GM12864 (cell line): Measurements from ENCODE around the gene HPX.

Source experiments
- DNase-seq: peaks from one replicate; pipeline ENCODE4 v3.0.0-alpha.2; 2011; ENCODE audit warnings: low read depth
- H3K4me3 ChIP-seq: 2 replicates; pipeline ENCODE4 v1.5.1; 2011; ENCODE audit warnings: mild to moderate bottlenecking, low read depth, low read length, control low read depth
- TF ChIP-seq, protein P1 (sequence below): IDR thresholded peaks from 2 replicates; pipeline ENCODE4 v1.5.1; 2011; ENCODE audit warnings: low read depth, mild to moderate bottlenecking, moderate library complexity, low read length, control low read depth, inconsistent platforms; ENCODE audit errors: missing control alignments

Gene HPX

GRCh38 chr11:6437423-6437822 is 3.4 kb downstream of the HPX start:
- no peak overlapping the region for H3K4me3 ChIP-seq
- TF ChIP-seq, protein P1, sequence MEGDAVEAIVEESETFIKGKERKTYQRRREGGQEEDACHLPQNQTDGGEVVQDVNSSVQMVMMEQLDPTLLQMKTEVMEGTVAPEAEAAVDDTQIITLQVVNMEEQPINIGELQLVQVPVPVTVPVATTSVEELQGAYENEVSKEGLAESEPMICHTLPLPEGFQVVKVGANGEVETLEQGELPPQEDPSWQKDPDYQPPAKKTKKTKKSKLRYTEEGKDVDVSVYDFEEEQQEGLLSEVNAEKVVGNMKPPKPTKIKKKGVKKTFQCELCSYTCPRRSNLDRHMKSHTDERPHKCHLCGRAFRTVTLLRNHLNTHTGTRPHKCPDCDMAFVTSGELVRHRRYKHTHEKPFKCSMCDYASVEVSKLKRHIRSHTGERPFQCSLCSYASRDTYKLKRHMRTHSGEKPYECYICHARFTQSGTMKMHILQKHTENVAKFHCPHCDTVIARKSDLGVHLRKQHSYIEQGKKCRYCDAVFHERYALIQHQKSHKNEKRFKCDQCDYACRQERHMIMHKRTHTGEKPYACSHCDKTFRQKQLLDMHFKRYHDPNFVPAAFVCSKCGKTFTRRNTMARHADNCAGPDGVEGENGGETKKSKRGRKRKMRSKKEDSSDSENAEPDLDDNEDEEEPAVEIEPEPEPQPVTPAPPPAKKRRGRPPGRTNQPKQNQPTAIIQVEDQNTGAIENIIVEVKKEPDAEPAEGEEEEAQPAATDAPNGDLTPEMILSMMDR, result no peak

DNA sequence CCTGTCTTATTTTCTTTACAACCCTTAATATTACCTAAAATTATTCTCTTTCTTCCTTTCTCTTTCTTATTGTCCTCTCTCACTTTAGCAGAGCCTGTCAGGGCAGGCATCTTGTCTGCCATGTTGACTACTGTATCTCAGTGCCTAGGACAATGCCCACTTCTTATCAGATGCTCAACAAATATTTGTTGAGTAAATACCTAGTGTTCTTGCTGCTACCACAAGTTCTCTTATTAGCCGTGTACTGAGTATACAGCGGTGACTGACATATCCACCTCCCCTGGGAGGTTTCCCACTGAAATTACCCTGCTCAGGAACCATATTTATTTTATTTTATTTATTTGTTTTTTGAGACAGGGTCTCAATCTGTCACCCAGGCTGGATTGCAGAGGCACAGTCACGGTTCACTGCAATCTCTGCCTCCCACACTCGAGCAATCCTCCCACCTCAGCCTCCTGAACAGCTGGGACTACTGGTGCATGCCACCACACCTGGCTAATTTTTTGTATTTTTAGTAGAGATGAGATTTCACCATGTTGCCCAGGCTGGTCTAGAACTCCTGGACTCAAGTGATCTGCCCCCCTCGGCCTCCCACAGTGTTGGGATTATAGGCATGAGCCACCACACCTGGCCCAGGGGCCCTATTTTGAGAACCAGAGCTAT is 6.7 kb downstream of the HPX start:
- no peak overlapping the region for H3K4me3 ChIP-seq
- TF ChIP-seq, protein P1, result no peak
- DNase-seq, result no peak

More at GRCh38 chr11:6437423-6437822, 3.4 kb downstream of the HPX start:
- no peak for DNase-seq

DNA sequence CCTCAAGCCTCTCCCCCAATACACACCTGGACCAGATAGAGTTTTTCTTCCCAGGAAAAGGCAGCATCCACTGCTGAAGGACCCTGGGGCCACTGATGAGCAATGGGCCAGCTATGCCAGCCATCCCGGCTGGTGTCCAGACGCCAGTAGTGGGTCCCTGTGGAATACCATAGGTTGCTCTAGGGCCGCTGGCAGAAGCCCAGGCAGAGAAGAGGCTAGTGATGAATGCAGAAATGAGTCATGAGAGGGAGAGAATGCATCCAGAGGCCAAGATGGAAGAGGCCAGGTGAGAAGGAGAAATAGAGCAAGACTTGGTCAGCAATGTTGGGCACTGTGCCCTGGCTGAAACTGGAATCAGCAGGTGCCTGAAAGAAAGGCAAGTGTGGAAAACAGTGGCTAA is 8.9 kb downstream of the HPX start:
- no peak for DNase-seq
- no peak overlapping the region for H3K4me3 ChIP-seq
- TF ChIP-seq, protein P1, result no peak

GRCh38 chr11:6427516-6427915 is 13.3 kb downstream of the HPX start:
- no peak for DNase-seq
- TF ChIP-seq, protein P1, result no peak
- no peak overlapping the region for H3K4me3 ChIP-seq

GRCh38 chr11:6420677-6421076 is 20.1 kb downstream of the HPX start:
- no peak overlapping the region for H3K4me3 ChIP-seq
- no peak for DNase-seq
- TF ChIP-seq, protein P1, result no peak

DNA sequence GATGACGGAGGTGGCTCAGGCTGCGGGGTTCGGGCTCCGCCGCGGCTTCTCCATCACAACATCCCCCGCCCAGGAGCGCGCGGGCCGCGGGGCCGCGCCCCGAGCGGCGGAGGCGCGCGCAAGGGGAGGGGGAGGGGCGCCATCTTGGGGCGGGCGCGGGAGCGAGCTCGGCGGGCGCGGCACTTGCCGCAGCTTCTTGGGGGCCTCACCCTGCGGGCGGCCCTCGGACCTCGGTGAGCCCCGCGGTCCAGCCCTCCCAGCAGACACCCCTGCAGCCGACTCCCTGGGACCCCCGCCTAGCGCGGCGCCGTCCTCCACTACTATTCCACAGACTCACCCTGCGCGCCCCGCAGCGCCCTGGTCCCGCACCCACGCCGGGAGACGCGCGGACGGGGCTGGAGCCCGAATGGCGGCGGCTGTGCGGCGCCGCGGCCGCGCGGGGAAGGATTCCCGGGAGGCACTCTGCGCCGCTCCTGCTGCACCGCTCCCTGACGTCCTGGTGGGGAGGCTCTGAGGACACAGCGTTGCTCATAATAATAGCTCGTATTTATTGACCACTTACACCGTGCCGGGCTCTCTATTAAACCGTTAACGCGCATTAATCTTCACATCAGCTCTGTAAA is 21.7 kb downstream of the HPX start, which contains the start of gene APBB1:
Gene APBB1 (minus strand): TSS at position 86 of the 623 bp plus-strand sequence. CDS start 7,747 bp downstream, outside the sequence.
- TF ChIP-seq, protein P1, result no peak
- no peak for DNase-seq
- H3K4me3 ChIP-seq, result peak within 1 kb of the TSS; percentile 66
